Measurements from ENCODE around the gene PGM3. TPM values are rescaled to one million over a fixed set of nuclear protein-coding genes. Genes with fewer than 3 reads are reported as not detected.

Gene PGM3
- 80.4 and 92.3 TPM in 2 replicates for total RNA-seq

GRCh38 chr6:83192871-83193746 is at the start of gene PGM3, which contains the start of gene RWDD2A:
Gene PGM3, minus strand, starts transcription at chr6:83193265. Its CDS starts 2,253 bp downstream, at chr6:83191012.
Gene RWDD2A, plus strand, starts transcription at chr6:83193357. Its CDS starts 1,095 bp downstream, at chr6:83194452.

Other genes with a start within 250 kb of the PGM3 start
- gene UBE3D, start 127.4 kb downstream of the PGM3 start, total RNA-seq: 2.8 and 8.4 TPM in 2 replicates
- gene DOP1A, start 125.6 kb downstream of the PGM3 start, total RNA-seq: 7.8 and 11.7 TPM in 2 replicates
- 2.3 and 2.9 TPM in 2 replicates for gene RWDD2A, start 92 bp upstream of the PGM3 start, total RNA-seq
- 27.8 and 31.4 TPM in 2 replicates for gene ME1, start 237.8 kb upstream of the PGM3 start, total RNA-seq